Esophagus mucosa (tissue), 1 donor: ENCODE results near the gene RHCG. TPM values are rescaled to one million over a fixed set of nuclear protein-coding genes. Genes with fewer than 3 reads are reported as not detected.
A peak's percentile ranks its signal among the peaks of the same experiment; 100 is the strongest.

Source experiments
- ATAC-seq: fragments of 200-7000 bp; cut with Tn5 transposase; one replicate; pipeline ENCODE4 v1.9.1; 2020
- total RNA-seq: library from RNA; stranded (reverse); gene quantifications from one replicate; pipeline ENCODE4 v1.2.4, GENCODE V29; 2023
- donor health status: DM: yes; HTN: yes; CAD: no.

Gene RHCG
- total RNA-seq, 1 donor from 2014 or later: 4,298 TPM

GRCh38 chr15:89502867-89503595 lies 6.6 kb upstream of the RHCG start:
- peak; percentile 91 for ATAC-seq

GRCh38 chr15:89501646-89502045 lies 5.3 kb upstream of the RHCG start:
- no peak for ATAC-seq

- peak; percentile 6 for ATAC-seq
Measured at GRCh38 chr15:89500397-89501270, 4.3 kb upstream of the RHCG start.

- no peak for ATAC-seq
Measured at GRCh38 chr15:89499156-89499555, 2.8 kb upstream of the RHCG start.

- peak; percentile 3 for ATAC-seq
Measured at GRCh38 chr15:89498574-89498906, 2.2 kb upstream of the RHCG start.

GRCh38 chr15:89497231-89497630 lies 848 bp upstream of the RHCG start:
- no peak for ATAC-seq

GRCh38 chr15:89495638-89496145 lies 691 bp downstream of the RHCG start:
- no peak for ATAC-seq

GRCh38 chr15:89494941-89495637 lies 1.3 kb downstream of the RHCG start:
- no peak for ATAC-seq

- ATAC-seq: no peak
Measured at GRCh38 chr15:89494031-89494430, 2.4 kb downstream of the RHCG start.

GRCh38 chr15:89492934-89493631 lies 3.3 kb downstream of the RHCG start:
- peak; percentile 3 for ATAC-seq

GRCh38 chr15:89492111-89492641 lies 4.2 kb downstream of the RHCG start:
- peak; percentile 11 for ATAC-seq

GRCh38 chr15:89490814-89491315 lies 5.5 kb downstream of the RHCG start:
- ATAC-seq: peak; percentile 0

- ATAC-seq: peak; percentile 0
Measured at GRCh38 chr15:89490081-89490813, 6.1 kb downstream of the RHCG start.

GRCh38 chr15:89489376-89489775 lies 7.0 kb downstream of the RHCG start:
- no peak for ATAC-seq

GRCh38 chr15:89487791-89488190 lies 8.6 kb downstream of the RHCG start:
- ATAC-seq: no peak

GRCh38 chr15:89486726-89487050 lies 9.7 kb downstream of the RHCG start:
- ATAC-seq: peak; percentile 37

GRCh38 chr15:89483079-89483478 lies 13.3 kb downstream of the RHCG start:
- ATAC-seq: no peak

- no peak for ATAC-seq
Measured at GRCh38 chr15:89482139-89482538, 14.2 kb downstream of the RHCG start.

- peak; percentile 0 for ATAC-seq
Measured at GRCh38 chr15:89480505-89480904, 15.9 kb downstream of the RHCG start.

- ATAC-seq: peak; percentile 6
Measured at GRCh38 chr15:89479173-89479572, 17.2 kb downstream of the RHCG start.
